GM10847 (cell line): Measurements from ENCODE around the gene FHIP1B.

ENCODE experiments used
- POLR2A ChIP-seq: IDR thresholded peaks from 2 replicates; pipeline ENCODE4 v1.6.1; 2011; ENCODE audit not compliant: insufficient read length; ENCODE audit errors: extremely low read depth

FHIP1B gene

GRCh38 chr11:6234387-6235107 is at the start of gene FHIP1B:
Gene FHIP1B (minus strand): TSS chr11:6234636. CDS start chr11:6224516, 10,120 bp downstream.
- peak; percentile 74 for TF ChIP-seq POLR2A

- TF ChIP-seq POLR2A = no peak
These were observed 49.1 kb upstream of the FHIP1B start for GRCh38 chr11:6283453-6284023.

- TF ChIP-seq POLR2A = no peak
These were observed 38.8 kb upstream of the FHIP1B start for GRCh38 chr11:6273188-6273587.

- no peak for TF ChIP-seq POLR2A
These were observed 37.2 kb upstream of the FHIP1B start for GRCh38 chr11:6271598-6271997.

- TF ChIP-seq POLR2A = no peak
These were observed 36.3 kb upstream of the FHIP1B start for GRCh38 chr11:6270584-6271246.

- TF ChIP-seq POLR2A = no peak
These were observed 35.6 kb upstream of the FHIP1B start for GRCh38 chr11:6269994-6270393.

GRCh38 chr11:6268820-6269219 is 34.4 kb upstream of the FHIP1B start:
- no peak for TF ChIP-seq POLR2A

- no peak for TF ChIP-seq POLR2A
These were observed 29.2 kb upstream of the FHIP1B start for GRCh38 chr11:6263662-6264061.

GRCh38 chr11:6260207-6260726 is 25.8 kb upstream of the FHIP1B start:
- TF ChIP-seq POLR2A = no peak

- TF ChIP-seq POLR2A = no peak
These were observed 24.2 kb upstream of the FHIP1B start for GRCh38 chr11:6258571-6259081.

- no peak for TF ChIP-seq POLR2A
These were observed 23.7 kb upstream of the FHIP1B start for GRCh38 chr11:6258141-6258540.

- no peak for TF ChIP-seq POLR2A
These were observed 18.8 kb upstream of the FHIP1B start for GRCh38 chr11:6253197-6253596.

- no peak for TF ChIP-seq POLR2A
These were observed 17.6 kb upstream of the FHIP1B start for GRCh38 chr11:6251990-6252473.

- TF ChIP-seq POLR2A = no peak
These were observed 16.8 kb upstream of the FHIP1B start for GRCh38 chr11:6251120-6251733.
